Measurements from ENCODE around the gene ZNF536.

ZNF536 gene

DNA sequence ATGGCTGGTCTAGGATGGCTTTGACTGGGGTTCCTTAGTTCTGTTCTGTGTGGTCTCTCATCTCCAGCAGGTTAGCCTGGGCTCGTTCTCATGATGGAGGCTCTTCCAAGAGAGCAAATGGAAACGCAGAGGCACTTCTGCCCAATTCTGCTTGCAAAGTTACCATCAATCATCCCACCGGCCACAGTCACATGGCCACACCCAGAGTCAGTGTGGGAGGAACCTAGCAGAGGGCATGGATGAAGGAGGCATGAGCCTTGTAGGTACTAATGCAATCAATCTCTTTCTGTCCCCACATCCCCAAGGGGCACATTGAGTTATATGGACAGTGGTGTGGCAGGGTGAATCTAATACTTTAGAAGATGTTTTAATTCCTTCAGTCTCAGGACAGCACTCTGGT lies 207.2 kb downstream of the ZNF536 start:
- no peak for DNase-seq (ENCODE audit: low read depth)
- no peak overlapping the region for H3K4me3 ChIP-seq (ENCODE audit: control insufficient read depth, low read depth, low read length)
- TF ChIP-seq CTCF (conservative IDR thresholded peaks at IDR 0.05; ENCODE audit: control insufficient read depth, insufficient read depth, low read depth, low read length), result no peak

- TF ChIP-seq CTCF (conservative IDR thresholded peaks at IDR 0.05; ENCODE audit: control insufficient read depth, insufficient read depth, low read depth, low read length), result no peak
- no peak for DNase-seq (ENCODE audit: low read depth)
- no peak overlapping the region for H3K4me3 ChIP-seq (ENCODE audit: control insufficient read depth, low read depth, low read length)
These were observed 208.5 kb downstream of the ZNF536 start for GRCh38 chr19:30580673-30581072.

DNA sequence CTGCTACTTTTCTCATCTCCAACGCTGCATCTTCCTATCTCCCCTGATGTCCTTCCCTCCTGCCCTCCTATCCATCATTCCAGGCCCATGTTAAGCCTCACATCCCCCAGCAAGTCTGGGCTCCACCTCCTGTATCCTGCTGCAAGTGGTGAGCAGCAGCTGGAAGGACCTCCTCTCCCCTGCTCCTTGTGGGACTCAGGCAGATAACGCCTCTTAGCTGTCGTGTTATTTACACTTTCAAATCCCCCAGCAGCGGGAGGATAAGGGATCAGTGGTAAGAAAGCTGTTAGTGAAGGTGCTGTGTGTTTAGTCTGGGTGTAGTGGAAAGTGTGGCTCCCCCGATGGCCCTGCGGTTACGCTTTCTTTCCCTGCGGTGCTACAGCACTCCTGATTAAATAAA lies 211.9 kb downstream of the ZNF536 start:
- H3K4me3 ChIP-seq (ENCODE audit: control insufficient read depth, low read depth, low read length), result no peak overlapping the region
- no peak for TF ChIP-seq CTCF (conservative IDR thresholded peaks at IDR 0.05; ENCODE audit: control insufficient read depth, insufficient read depth, low read depth, low read length)
- no peak for DNase-seq (ENCODE audit: low read depth)

- TF ChIP-seq CTCF (conservative IDR thresholded peaks at IDR 0.05; ENCODE audit: control insufficient read depth, insufficient read depth, low read depth, low read length), result no peak
- no peak overlapping the region for H3K4me3 ChIP-seq (ENCODE audit: control insufficient read depth, low read depth, low read length)
- DNase-seq (ENCODE audit: low read depth), result no peak
These were observed 215.7 kb downstream of the ZNF536 start for GRCh38 chr19:30587869-30588268.

GRCh38 chr19:30590596-30591229 lies 218.5 kb downstream of the ZNF536 start:
- H3K4me3 ChIP-seq (ENCODE audit: control insufficient read depth, low read depth, low read length), result no peak overlapping the region
- TF ChIP-seq CTCF (conservative IDR thresholded peaks at IDR 0.05; ENCODE audit: control insufficient read depth, insufficient read depth, low read depth, low read length), result no peak

GRCh38 chr19:30593356-30593755 lies 221.2 kb downstream of the ZNF536 start:
- no peak for TF ChIP-seq CTCF (conservative IDR thresholded peaks at IDR 0.05; ENCODE audit: control insufficient read depth, insufficient read depth, low read depth, low read length)
- DNase-seq (ENCODE audit: low read depth), result no peak
- no peak overlapping the region for H3K4me3 ChIP-seq (ENCODE audit: control insufficient read depth, low read depth, low read length)

More at GRCh38 chr19:30590596-30591229, 218.5 kb downstream of the ZNF536 start:
- no peak for DNase-seq (ENCODE audit: low read depth)

All from fibroblast of mammary gland (primary cell).